ENCODE results near the gene UPP2. TPM values are rescaled to one million over a fixed set of nuclear protein-coding genes. Genes with fewer than 3 reads are reported as not detected.

Gene UPP2
- total and polyA plus RNA-seq, 2 of the 13 experiments (the other 11 are each of a cell fraction or from before 2014, with no cell fraction given): 0.07 to 0.28 TPM

- TF ChIP-seq, protein P1, sequence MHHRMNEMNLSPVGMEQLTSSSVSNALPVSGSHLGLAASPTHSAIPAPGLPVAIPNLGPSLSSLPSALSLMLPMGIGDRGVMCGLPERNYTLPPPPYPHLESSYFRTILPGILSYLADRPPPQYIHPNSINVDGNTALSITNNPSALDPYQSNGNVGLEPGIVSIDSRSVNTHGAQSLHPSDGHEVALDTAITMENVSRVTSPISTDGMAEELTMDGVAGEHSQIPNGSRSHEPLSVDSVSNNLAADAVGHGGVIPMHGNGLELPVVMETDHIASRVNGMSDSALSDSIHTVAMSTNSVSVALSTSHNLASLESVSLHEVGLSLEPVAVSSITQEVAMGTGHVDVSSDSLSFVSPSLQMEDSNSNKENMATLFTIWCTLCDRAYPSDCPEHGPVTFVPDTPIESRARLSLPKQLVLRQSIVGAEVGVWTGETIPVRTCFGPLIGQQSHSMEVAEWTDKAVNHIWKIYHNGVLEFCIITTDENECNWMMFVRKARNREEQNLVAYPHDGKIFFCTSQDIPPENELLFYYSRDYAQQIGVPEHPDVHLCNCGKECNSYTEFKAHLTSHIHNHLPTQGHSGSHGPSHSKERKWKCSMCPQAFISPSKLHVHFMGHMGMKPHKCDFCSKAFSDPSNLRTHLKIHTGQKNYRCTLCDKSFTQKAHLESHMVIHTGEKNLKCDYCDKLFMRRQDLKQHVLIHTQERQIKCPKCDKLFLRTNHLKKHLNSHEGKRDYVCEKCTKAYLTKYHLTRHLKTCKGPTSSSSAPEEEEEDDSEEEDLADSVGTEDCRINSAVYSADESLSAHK (CRISPR knock-in tag; IDR thresholded peaks at IDR 0.05; ENCODE audit: borderline replicate concordance): no peak
- TF ChIP-seq, protein P2, sequence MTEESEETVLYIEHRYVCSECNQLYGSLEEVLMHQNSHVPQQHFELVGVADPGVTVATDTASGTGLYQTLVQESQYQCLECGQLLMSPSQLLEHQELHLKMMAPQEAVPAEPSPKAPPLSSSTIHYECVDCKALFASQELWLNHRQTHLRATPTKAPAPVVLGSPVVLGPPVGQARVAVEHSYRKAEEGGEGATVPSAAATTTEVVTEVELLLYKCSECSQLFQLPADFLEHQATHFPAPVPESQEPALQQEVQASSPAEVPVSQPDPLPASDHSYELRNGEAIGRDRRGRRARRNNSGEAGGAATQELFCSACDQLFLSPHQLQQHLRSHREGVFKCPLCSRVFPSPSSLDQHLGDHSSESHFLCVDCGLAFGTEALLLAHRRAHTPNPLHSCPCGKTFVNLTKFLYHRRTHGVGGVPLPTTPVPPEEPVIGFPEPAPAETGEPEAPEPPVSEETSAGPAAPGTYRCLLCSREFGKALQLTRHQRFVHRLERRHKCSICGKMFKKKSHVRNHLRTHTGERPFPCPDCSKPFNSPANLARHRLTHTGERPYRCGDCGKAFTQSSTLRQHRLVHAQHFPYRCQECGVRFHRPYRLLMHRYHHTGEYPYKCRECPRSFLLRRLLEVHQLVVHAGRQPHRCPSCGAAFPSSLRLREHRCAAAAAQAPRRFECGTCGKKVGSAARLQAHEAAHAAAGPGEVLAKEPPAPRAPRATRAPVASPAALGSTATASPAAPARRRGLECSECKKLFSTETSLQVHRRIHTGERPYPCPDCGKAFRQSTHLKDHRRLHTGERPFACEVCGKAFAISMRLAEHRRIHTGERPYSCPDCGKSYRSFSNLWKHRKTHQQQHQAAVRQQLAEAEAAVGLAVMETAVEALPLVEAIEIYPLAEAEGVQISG (CRISPR knock-in tag; IDR thresholded peaks at IDR 0.05): no peak
- TF ChIP-seq, protein P3, sequence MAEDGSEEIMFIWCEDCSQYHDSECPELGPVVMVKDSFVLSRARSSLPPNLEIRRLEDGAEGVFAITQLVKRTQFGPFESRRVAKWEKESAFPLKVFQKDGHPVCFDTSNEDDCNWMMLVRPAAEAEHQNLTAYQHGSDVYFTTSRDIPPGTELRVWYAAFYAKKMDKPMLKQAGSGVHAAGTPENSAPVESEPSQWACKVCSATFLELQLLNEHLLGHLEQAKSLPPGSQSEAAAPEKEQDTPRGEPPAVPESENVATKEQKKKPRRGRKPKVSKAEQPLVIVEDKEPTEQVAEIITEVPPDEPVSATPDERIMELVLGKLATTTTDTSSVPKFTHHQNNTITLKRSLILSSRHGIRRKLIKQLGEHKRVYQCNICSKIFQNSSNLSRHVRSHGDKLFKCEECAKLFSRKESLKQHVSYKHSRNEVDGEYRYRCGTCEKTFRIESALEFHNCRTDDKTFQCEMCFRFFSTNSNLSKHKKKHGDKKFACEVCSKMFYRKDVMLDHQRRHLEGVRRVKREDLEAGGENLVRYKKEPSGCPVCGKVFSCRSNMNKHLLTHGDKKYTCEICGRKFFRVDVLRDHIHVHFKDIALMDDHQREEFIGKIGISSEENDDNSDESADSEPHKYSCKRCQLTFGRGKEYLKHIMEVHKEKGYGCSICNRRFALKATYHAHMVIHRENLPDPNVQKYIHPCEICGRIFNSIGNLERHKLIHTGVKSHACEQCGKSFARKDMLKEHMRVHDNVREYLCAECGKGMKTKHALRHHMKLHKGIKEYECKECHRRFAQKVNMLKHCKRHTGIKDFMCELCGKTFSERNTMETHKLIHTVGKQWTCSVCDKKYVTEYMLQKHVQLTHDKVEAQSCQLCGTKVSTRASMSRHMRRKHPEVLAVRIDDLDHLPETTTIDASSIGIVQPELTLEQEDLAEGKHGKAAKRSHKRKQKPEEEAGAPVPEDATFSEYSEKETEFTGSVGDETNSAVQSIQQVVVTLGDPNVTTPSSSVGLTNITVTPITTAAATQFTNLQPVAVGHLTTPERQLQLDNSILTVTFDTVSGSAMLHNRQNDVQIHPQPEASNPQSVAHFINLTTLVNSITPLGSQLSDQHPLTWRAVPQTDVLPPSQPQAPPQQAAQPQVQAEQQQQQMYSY (CRISPR knock-in tag; IDR thresholded peaks at IDR 0.05): no peak
- 0 out of 2 replicates have a peak, but pooled peaks have one; percentile 17 for TF ChIP-seq FOXC1 (CRISPR knock-in tag; IDR thresholded peaks at IDR 0.05; ENCODE audit: borderline replicate concordance)
- no peak for TF ChIP-seq CBX2 (IDR thresholded peaks at IDR 0.05; ENCODE audit: low read depth, low read length)
- no peak for TF ChIP-seq CBX2 (CRISPR knock-in tag; IDR thresholded peaks at IDR 0.05; ENCODE audit: low read depth)
- peak; percentile 48; the same call in 1 of the 2 replicates for TF ChIP-seq ONECUT2 (CRISPR knock-in tag; IDR thresholded peaks at IDR 0.05)
- TF ChIP-seq ZSCAN12 (CRISPR knock-in tag; IDR thresholded peaks at IDR 0.05): no peak
- no peak for TF ChIP-seq ZKSCAN5 (CRISPR knock-in tag; IDR thresholded peaks at IDR 0.05)
- TF ChIP-seq SKIL (CRISPR knock-in tag; IDR thresholded peaks at IDR 0.05; ENCODE audit: borderline replicate concordance): peak; percentile 47; the same call in 1 of the 2 replicates
- peak; percentile 88 for TF ChIP-seq ZNF331 (CRISPR knock-in tag; IDR thresholded peaks at IDR 0.05)
- TF ChIP-seq, protein P4, sequence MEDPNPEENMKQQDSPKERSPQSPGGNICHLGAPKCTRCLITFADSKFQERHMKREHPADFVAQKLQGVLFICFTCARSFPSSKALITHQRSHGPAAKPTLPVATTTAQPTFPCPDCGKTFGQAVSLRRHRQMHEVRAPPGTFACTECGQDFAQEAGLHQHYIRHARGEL (CRISPR knock-in tag; IDR thresholded peaks at IDR 0.05): no peak
- TF ChIP-seq SRSF1 (optimal IDR thresholded peaks at IDR 0.05; ENCODE audit: low read depth, low read length): no peak
- TF ChIP-seq SALL1 (CRISPR knock-in tag; IDR thresholded peaks at IDR 0.05): peak; percentile 93
- peak; percentile 92 for TF ChIP-seq DPF2 (CRISPR knock-in tag; IDR thresholded peaks at IDR 0.05; ENCODE audit: borderline replicate concordance, low read depth)
- 0 out of 2 replicates have a peak, but pooled peaks have one; percentile 21 for TF ChIP-seq SMC3 (IDR thresholded peaks at IDR 0.05; ENCODE audit: low read length)
- TF ChIP-seq TSC22D2 (CRISPR knock-in tag; IDR thresholded peaks at IDR 0.05; ENCODE audit: borderline replicate concordance): no peak
- TF ChIP-seq ZNF20 (CRISPR knock-in tag; IDR thresholded peaks at IDR 0.05): no peak
Observed at GRCh38 chr2:158130832-158131473, 29.3 kb downstream of the UPP2 start (continued).
